Endothelial cell of umbilical vein (primary cell): ENCODE measurements around the gene TBX18. TPM values are rescaled to one million over a fixed set of nuclear protein-coding genes. Genes with fewer than 3 reads are reported as not detected.
A peak's percentile ranks its signal among the peaks of the same experiment; 100 is the strongest.

Experiments used
- BruUV-seq: library from RNA; stranded (reverse); fragments of 400-500 nt; replicated peaks from 2 replicates; lab custom pipeline; 2021; lab: Mats Ljungman, UMichigan
- CTCF ChIA-PET: fragments of 300-600, 350-600 bp; sonication (Branson Sonifier 250); formaldehyde crosslinking; loops from one replicate; lab custom pipeline; 2021; ENCODE audit warnings: antibody characterized with exemption, inconsistent platforms; lab: Charles Lee
- POLR2A ChIA-PET: fragments of 300-600, 350-600 bp; sonication (Branson Sonifier 250); formaldehyde crosslinking; loops from one replicate; lab custom pipeline; 2021; ENCODE audit warnings: antibody characterized with exemption, inconsistent platforms; lab: Charles Lee
- DNase-seq: peaks from one replicate; pipeline ENCODE4 v3.0.0-alpha.2; 2011; ENCODE audit warnings: low read depth, low spot score
- FAIRE-seq: peaks from 2 replicates; lab custom pipeline; 2011; peaks lifted over from hg19 to GRCh38; lab: Jason Lieb, UNC
- H2AFZ ChIP-seq: 2 replicates; pipeline ENCODE4 v1.6.0; 2012; ENCODE audit warnings: low read depth, low read length, control low read depth, inconsistent platforms
- H3K27ac ChIP-seq: 2 replicates; pipeline ENCODE4 v1.5.1; 2011; ENCODE audit warnings: low read depth, mild to moderate bottlenecking, control low read depth, low read length, moderate library complexity; ENCODE audit not compliant: insufficient read depth
- H3K27me3 ChIP-seq, 2 experiments: 2 replicates each; pipeline versions ENCODE4 v1.6.0 to v1.6.1; 2011; ENCODE audit warnings: low read length in 2 of 2, mixed read lengths in 1 of 2; ENCODE audit not compliant: control insufficient read depth in 2 of 2, insufficient read depth in 2 of 2
- H3K36me3 ChIP-seq, 2 experiments: 2 replicates in 1 of 2; 3 replicates in 1 of 2; pipeline ENCODE4 v1.5.1; 2011; ENCODE audit warnings: low read length in 2 of 2, mild to moderate bottlenecking in 1 of 2, moderate library complexity in 1 of 2; ENCODE audit not compliant: control insufficient read depth in 2 of 2, insufficient read depth in 2 of 2; ENCODE audit errors: extremely low read depth in 1 of 2
- H3K4me1 ChIP-seq: 3 replicates; pipeline ENCODE4 v1.5.1; 2011; ENCODE audit warnings: mild to moderate bottlenecking, low read length; ENCODE audit not compliant: control insufficient read depth, insufficient read depth; ENCODE audit errors: extremely low read depth
- H3K4me2 ChIP-seq: 2 replicates; pipeline ENCODE4 v1.6.1; 2011; ENCODE audit warnings: low read length, control low read depth, mixed read lengths; ENCODE audit not compliant: insufficient read depth
- H3K4me3 ChIP-seq, 3 experiments: fragments of 200-600 bp in 1 of 3; sonication (generic), shearing (Covaris generic) in 1 of 3; replicated peaks in 1 of 3; 2 replicates each; pipeline ENCODE4 v1.5.1; 2011 to 2016; ENCODE audit warnings: control low read depth in 3 of 3, low read length in 3 of 3, mild to moderate bottlenecking in 2 of 3, inconsistent platforms in 1 of 3, low read depth in 1 of 3, moderate library complexity in 1 of 3; ENCODE audit not compliant: insufficient read depth in 1 of 3
- H3K79me2 ChIP-seq: 2 replicates; pipeline ENCODE4 v1.6.0; 2012; ENCODE audit warnings: low read length, inconsistent platforms; ENCODE audit not compliant: control insufficient read depth, insufficient read depth
- H3K9ac ChIP-seq: replicated peaks from 2 replicates; pipeline ENCODE3; 2011; ENCODE audit warnings: low read length, control low read depth; ENCODE audit not compliant: insufficient read depth; ENCODE audit errors: extremely low read depth
- H3K9me1 ChIP-seq: replicated peaks from 3 replicates; pipeline ENCODE4 v1.6.0; 2011; ENCODE audit warnings: mild to moderate bottlenecking, low read length; ENCODE audit not compliant: control insufficient read depth, insufficient read depth; ENCODE audit errors: extremely low read depth
- H3K9me3 ChIP-seq: replicated peaks from 2 replicates; pipeline ENCODE4 v1.5.1; 2012; ENCODE audit warnings: low read length, inconsistent platforms; ENCODE audit not compliant: control insufficient read depth, insufficient read depth
- H4K20me1 ChIP-seq: replicated peaks from 2 replicates; pipeline ENCODE3; 2011; ENCODE audit warnings: mild to moderate bottlenecking, low read length; ENCODE audit not compliant: control insufficient read depth, insufficient read depth; ENCODE audit errors: extremely low read depth
- EZH2 ChIP-seq: IDR thresholded peaks from 2 replicates; pipeline ENCODE4 v1.6.1; 2012; ENCODE audit warnings: borderline replicate concordance, low read depth, mild to moderate bottlenecking, moderate library complexity, low read length, inconsistent platforms; ENCODE audit not compliant: severe bottlenecking
- FOS ChIP-seq: IDR thresholded peaks from 2 replicates; pipeline ENCODE4 v1.6.1; 2011; ENCODE audit warnings: mild to moderate bottlenecking, low read length, moderate library complexity, borderline replicate concordance; ENCODE audit not compliant: insufficient read depth
- GATA2 ChIP-seq: IDR thresholded peaks from 2 replicates; pipeline ENCODE4 v1.7.0; 2011; ENCODE audit warnings: low read depth, mild to moderate bottlenecking, moderate library complexity, mixed read lengths, low read length; ENCODE audit not compliant: insufficient read length, insufficient read depth
- JUN ChIP-seq: IDR thresholded peaks from 2 replicates; pipeline ENCODE4 v1.6.1; 2011; ENCODE audit warnings: borderline replicate concordance, low read depth; ENCODE audit not compliant: insufficient read length, insufficient read depth
- POLR2AphosphoS5 ChIP-seq: IDR thresholded peaks from 2 replicates; pipeline ENCODE4 v1.6.1; 2012; ENCODE audit warnings: low read depth, mild to moderate bottlenecking, control low read depth, low read length, moderate library complexity; ENCODE audit not compliant: insufficient read depth
- dilution Hi-C: fragments of 300-500 bp; cut with MboI; formaldehyde crosslinking; loops from one replicate; pipeline ENCODE4 v1.15.0; 2019; ENCODE audit warnings: low sequenced_read_pairs; ENCODE audit not compliant: extremely low pct_ligation_motif_present
- intact Hi-C: fragments of 100-400 bp; cut with micrococcal nuclease; formaldehyde crosslinking; loops from one replicate; pipeline ENCODE4 v1.10.0; 2022
- polyA plus RNA-seq, 4 experiments: library from polyadenylated mRNA; depleted of rRNA in 3 of 4; stranded (reverse) in 3 of 4; unstranded in 1 of 4; fragments of >200 nt; gene quantifications; 2 replicates each; pipeline versions ENCODE4 v1.2.1 to v1.2.3, GENCODE V29; 2011 to 2012; ENCODE audit warnings: missing spikeins in 1 of 4
- total RNA-seq: library from RNA; stranded (reverse); gene quantifications from 2 replicates; pipeline ENCODE4 v1.2.3, GENCODE V29; 2021
- TF ChIP-seq, protein P1 (sequence below), 2 donors: IDR thresholded peaks; 1 replicate in 1 of 2; 2 replicates in 1 of 2; pipeline ENCODE4 v1.5.1; 2011; ENCODE audit warnings: low read length in 2 of 2, mild to moderate bottlenecking in 2 of 2, moderate library complexity in 2 of 2, control low read depth in 1 of 2, inconsistent platforms in 1 of 2, low read depth in 1 of 2; ENCODE audit not compliant: insufficient read depth in 1 of 2; ENCODE audit errors: extremely low read depth in 1 of 2
- TF ChIP-seq, protein P2 (sequence below): IDR thresholded peaks from 2 replicates; pipeline ENCODE4 v1.6.1; 2011; ENCODE audit not compliant: insufficient read depth, insufficient read length

The TBX18 gene
- total and polyA plus RNA-seq, 2 donors (not counting 3 experiments of a cell fraction or from before 2014, with no cell fraction given): 28.4 to 60.5 TPM

DNA sequence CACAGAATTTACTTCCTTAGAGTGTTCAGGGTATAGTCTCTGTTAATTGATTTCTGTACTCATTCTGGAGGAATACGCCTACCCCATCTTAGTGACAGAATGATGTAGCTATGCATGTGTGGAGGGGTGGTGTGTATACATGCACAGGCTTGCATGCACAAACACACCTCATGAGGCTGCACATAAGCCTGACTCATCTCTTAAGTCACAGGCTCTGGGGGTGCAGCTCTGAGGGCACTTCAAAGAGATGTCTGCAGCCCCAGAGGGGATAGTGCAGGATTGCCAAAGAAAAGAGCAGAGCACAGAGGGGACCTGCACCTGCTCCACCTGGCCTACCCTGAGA, 24.6 kb downstream of the TBX18 start:
- H3K4me1 ChIP-seq: peaks cover 9% of the 10 kb centered on the region
- H3K27ac ChIP-seq: no peak overlapping the region
- intact Hi-C loops: no loop called here
- peaks cover 22 to 41% of the 10 kb centered on the region in 2 experiments for H3K36me3 ChIP-seq
- TF ChIP-seq, protein P1, sequence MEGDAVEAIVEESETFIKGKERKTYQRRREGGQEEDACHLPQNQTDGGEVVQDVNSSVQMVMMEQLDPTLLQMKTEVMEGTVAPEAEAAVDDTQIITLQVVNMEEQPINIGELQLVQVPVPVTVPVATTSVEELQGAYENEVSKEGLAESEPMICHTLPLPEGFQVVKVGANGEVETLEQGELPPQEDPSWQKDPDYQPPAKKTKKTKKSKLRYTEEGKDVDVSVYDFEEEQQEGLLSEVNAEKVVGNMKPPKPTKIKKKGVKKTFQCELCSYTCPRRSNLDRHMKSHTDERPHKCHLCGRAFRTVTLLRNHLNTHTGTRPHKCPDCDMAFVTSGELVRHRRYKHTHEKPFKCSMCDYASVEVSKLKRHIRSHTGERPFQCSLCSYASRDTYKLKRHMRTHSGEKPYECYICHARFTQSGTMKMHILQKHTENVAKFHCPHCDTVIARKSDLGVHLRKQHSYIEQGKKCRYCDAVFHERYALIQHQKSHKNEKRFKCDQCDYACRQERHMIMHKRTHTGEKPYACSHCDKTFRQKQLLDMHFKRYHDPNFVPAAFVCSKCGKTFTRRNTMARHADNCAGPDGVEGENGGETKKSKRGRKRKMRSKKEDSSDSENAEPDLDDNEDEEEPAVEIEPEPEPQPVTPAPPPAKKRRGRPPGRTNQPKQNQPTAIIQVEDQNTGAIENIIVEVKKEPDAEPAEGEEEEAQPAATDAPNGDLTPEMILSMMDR (IDR thresholded peaks at IDR 0.05; ENCODE audit: extremely low read depth in 1 of 2, insufficient read depth in 1 of 2, low read depth in 1 of 2, low read length in 2 of 2): no peak
- peak; percentile 2 for TF ChIP-seq FOS
- no peak for TF ChIP-seq POLR2AphosphoS5
- no peak for TF ChIP-seq EZH2
- no peak for TF ChIP-seq GATA2
- no peak for TF ChIP-seq JUN
- TF ChIP-seq, protein P2, sequence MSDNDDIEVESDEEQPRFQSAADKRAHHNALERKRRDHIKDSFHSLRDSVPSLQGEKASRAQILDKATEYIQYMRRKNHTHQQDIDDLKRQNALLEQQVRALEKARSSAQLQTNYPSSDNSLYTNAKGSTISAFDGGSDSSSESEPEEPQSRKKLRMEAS: no peak
- no peaks in the 10 kb centered on the region for H3K9me1 ChIP-seq
- no peak overlapping the region for H3K4me2 ChIP-seq
- H3K9me3 ChIP-seq: no peaks in the 10 kb centered on the region
- ChIA-PET POLR2A (no interaction called here), CTCF (interaction anchor here (2.1 to 3.2 kb wide), 2 partner anchors 22 to 317 kb away, joined by 9 to 10 read pairs; no protein-coding TSS in a partner anchor)
- peaks cover 3% of the 10 kb centered on the region for H3K79me2 ChIP-seq
- no peak overlapping the region for H3K4me3 ChIP-seq
- no peak overlapping the region for H3K9ac ChIP-seq
- no peaks in the 10 kb centered on the region for H4K20me1 ChIP-seq
- no peak for FAIRE-seq
- dilution Hi-C loops: loop anchor here (25.0 kb wide), 1 partner anchor 103 kb away; no protein-coding TSS in a partner anchor
- H3K27me3 ChIP-seq: no peaks in the 10 kb centered on the region
- no peak for DNase-seq
- H2AFZ ChIP-seq: no peak overlapping the region
- no TSS peak for BruUV-seq
